Measurements from ENCODE around the gene WNK2.
"Not testable (repeated sequence)": the region's sequence is repeated elsewhere in the genome, so short reads cannot be mapped to it uniquely, and the experiment has no call there.

Gene WNK2

GRCh38 chr9:93183663-93184431 is at the start of gene WNK2:
Gene WNK2, plus strand, starts transcription at chr9:93184139. Its CDS starts 791 bp downstream, at chr9:93184930.
- peak; percentile 80 for DNase-seq (ENCODE audit: low spot score)

GRCh38 chr9:93134740-93135444 is 49.0 kb upstream of the WNK2 start:
- no peak for DNase-seq (ENCODE audit: low spot score)

- no peak for DNase-seq (ENCODE audit: low spot score)
Measured at GRCh38 chr9:93136011-93136440, 47.9 kb upstream of the WNK2 start.

GRCh38 chr9:93137362-93137761 is 46.6 kb upstream of the WNK2 start:
- DNase-seq (ENCODE audit: low spot score), result no peak

GRCh38 chr9:93138171-93138764 is 45.7 kb upstream of the WNK2 start:
- DNase-seq (ENCODE audit: low spot score), result no peak

GRCh38 chr9:93139365-93140182 is 44.4 kb upstream of the WNK2 start:
- DNase-seq (ENCODE audit: low spot score), result no peak

- DNase-seq (ENCODE audit: low spot score), result no peak
Measured at GRCh38 chr9:93141771-93142483, 42.0 kb upstream of the WNK2 start.

GRCh38 chr9:93143830-93144530 is 40.0 kb upstream of the WNK2 start:
- DNase-seq (ENCODE audit: low spot score), result no peak

- DNase-seq (ENCODE audit: low spot score), result not testable (repeated sequence)
Measured at GRCh38 chr9:93146696-93147095, 37.2 kb upstream of the WNK2 start.

- no peak for DNase-seq (ENCODE audit: low spot score)
Measured at GRCh38 chr9:93147632-93148031, 36.3 kb upstream of the WNK2 start.

GRCh38 chr9:93148721-93149120 is 35.2 kb upstream of the WNK2 start:
- DNase-seq (ENCODE audit: low spot score), result no peak

- DNase-seq (ENCODE audit: low spot score), result no peak
Measured at GRCh38 chr9:93149361-93149760, 34.6 kb upstream of the WNK2 start.

GRCh38 chr9:93151097-93151784 is 32.7 kb upstream of the WNK2 start:
- no peak for DNase-seq (ENCODE audit: low spot score)

- DNase-seq (ENCODE audit: low spot score), result peak; percentile 84
Measured at GRCh38 chr9:93154293-93154903, 29.5 kb upstream of the WNK2 start.

- no peak for DNase-seq (ENCODE audit: low spot score)
Measured at GRCh38 chr9:93155716-93156474, 28.0 kb upstream of the WNK2 start.

GRCh38 chr9:93156475-93157008 is 27.4 kb upstream of the WNK2 start:
- no peak for DNase-seq (ENCODE audit: low spot score)

- peak; percentile 89 for DNase-seq (ENCODE audit: low spot score)
Measured at GRCh38 chr9:93159601-93160471, 24.1 kb upstream of the WNK2 start.

All from HuH-7 (cell line).